ENCODE measurements around the gene APEH.

The APEH gene

DNA sequence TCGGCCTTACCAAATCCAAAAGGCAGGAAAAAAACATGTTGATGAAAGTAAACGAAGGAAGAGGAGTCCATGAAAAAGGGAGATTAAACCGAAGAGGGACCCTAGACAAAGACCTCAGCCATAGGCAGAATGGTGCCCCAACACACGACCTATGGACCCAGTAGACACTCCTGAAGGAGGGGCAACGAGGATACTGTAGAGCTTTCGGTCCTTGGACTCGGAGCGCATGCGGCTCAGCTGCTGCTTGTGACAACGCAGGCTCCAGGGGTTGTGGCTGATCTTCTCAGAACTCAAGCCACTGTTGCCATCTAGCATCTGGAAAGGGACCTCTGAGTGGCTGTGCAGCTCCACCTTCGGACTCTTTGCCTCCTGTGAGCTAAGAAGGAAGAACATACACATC, 58.4 kb downstream of the APEH start:
- DNase-seq, result no peak

GRCh38 chr3:49733551-49733950, 59.4 kb downstream of the APEH start:
- no peak for DNase-seq
